GM23338 (cell line): ENCODE data around the gene TENM4. TPM values are rescaled to one million over a fixed set of nuclear protein-coding genes. Genes with fewer than 3 reads are reported as not detected.

ENCODE experiments used
- ATAC-seq: fragments of 200-7000 bp; cut with Tn5 transposase; 3 replicates; pipeline ENCODE4 v1.9.1; 2020
- DNase-seq: peaks from one replicate; pipeline ENCODE4 v3.0.0-alpha.2; 2015; ENCODE audit warnings: low spot score
- H2AFZ ChIP-seq: fragments of 200-600 bp; sonication (generic); 2 replicates; pipeline ENCODE4 v1.8.0; 2016; ENCODE audit warnings: antibody characterized with exemption, mild to moderate bottlenecking, moderate library complexity
- H3F3A ChIP-seq: fragments of 200-600 bp; sonication (generic); replicated peaks from 2 replicates; pipeline ENCODE4 v1.8.0; 2017; ENCODE audit warnings: antibody characterized with exemption, mixed run types, low read depth
- H3K27ac ChIP-seq: fragments of 200-600 bp; sonication (generic); 2 replicates; pipeline ENCODE4 v1.6.1; 2016; ENCODE audit warnings: low read depth
- H3K27me3 ChIP-seq: fragments of 200-600 bp; sonication (generic); 2 replicates; pipeline ENCODE4 v1.8.0; 2016; ENCODE audit warnings: mild to moderate bottlenecking, mixed run types, moderate library complexity; ENCODE audit not compliant: insufficient read depth
- H3K36me3 ChIP-seq: fragments of 200-600 bp; sonication (generic); 2 replicates; pipeline ENCODE4 v1.8.0; 2016; ENCODE audit warnings: mild to moderate bottlenecking; ENCODE audit not compliant: insufficient read depth
- H3K4me1 ChIP-seq: fragments of 200-600 bp; sonication (generic); 2 replicates; pipeline ENCODE4 v1.8.0; 2016; ENCODE audit warnings: mild to moderate bottlenecking, moderate library complexity; ENCODE audit not compliant: insufficient read depth
- H3K4me2 ChIP-seq: fragments of 200-600 bp; sonication (generic); 2 replicates; pipeline ENCODE4 v1.7.1; 2017; ENCODE audit warnings: mixed run types
- H3K4me3 ChIP-seq: fragments of 200-600 bp; sonication (generic); 2 replicates; pipeline ENCODE4 v1.6.1; 2016; ENCODE audit warnings: mixed run types
- H3K79me2 ChIP-seq: fragments of 200-600 bp; sonication (generic); replicated peaks from 2 replicates; pipeline ENCODE4 v1.8.0; 2017; ENCODE audit warnings: mild to moderate bottlenecking; ENCODE audit not compliant: insufficient read depth
- H3K9me2 ChIP-seq: fragments of 200-600 bp; sonication (generic); 2 replicates; pipeline ENCODE4 v1.8.0; 2017; ENCODE audit not compliant: insufficient read depth
- H4K20me1 ChIP-seq: fragments of 200-600 bp; sonication (generic); replicated peaks from 2 replicates; pipeline ENCODE4 v1.8.0; 2017; ENCODE audit warnings: mild to moderate bottlenecking; ENCODE audit not compliant: insufficient read depth
- H3K27ac Mint-ChIP-seq: 2 replicates; pipeline ENCODE4 v1.8.0; 2020; ENCODE audit warnings: inconsistent platforms, mild to moderate bottlenecking, moderate library complexity, mixed read lengths
- H3K27me3 Mint-ChIP-seq: 3 replicates; pipeline ENCODE4 v1.8.0; 2022; ENCODE audit warnings: low read depth, mild to moderate bottlenecking, moderate library complexity, mixed read lengths, inconsistent platforms; ENCODE audit not compliant: insufficient read depth, poor library complexity
- H3K36me3 Mint-ChIP-seq: 3 replicates; pipeline ENCODE4 v1.8.0; 2021; ENCODE audit warnings: low read depth, mild to moderate bottlenecking, inconsistent platforms, moderate library complexity, mixed read lengths
- H3K4me1 Mint-ChIP-seq: 3 replicates; pipeline ENCODE4 v1.8.0; 2020; ENCODE audit warnings: mild to moderate bottlenecking, inconsistent platforms, mixed read lengths
- H3K4me3 Mint-ChIP-seq: 3 replicates; pipeline ENCODE4 v1.8.0; 2021; ENCODE audit warnings: moderate library complexity, mild to moderate bottlenecking, inconsistent platforms, mixed read lengths
- H3K9me3 Mint-ChIP-seq: 3 replicates; pipeline ENCODE4 v1.8.0; 2020; ENCODE audit warnings: moderate library complexity, mild to moderate bottlenecking, inconsistent platforms, mixed read lengths
- CREB1 ChIP-seq: fragments of 250-450 bp; sonication (Bioruptor Pico); IDR thresholded peaks from 2 replicates; pipeline ENCODE4 v1.5.0; 2020; ENCODE audit warnings: low read depth, mild to moderate bottlenecking, moderate library complexity
- CTCF ChIP-seq, 2 experiments: fragments of 200-600 bp in 1 of 2; sonication (generic) in 1 of 2; conservative IDR thresholded peaks; 2 replicates each; pipeline versions ENCODE4 v1.5.1 to v1.6.1; 2016 to 2017; ENCODE audit warnings: antibody characterized with exemption in 2 of 2, low read depth in 2 of 2, mild to moderate bottlenecking in 2 of 2, moderate library complexity in 1 of 2
- ETS1 ChIP-seq: IDR thresholded peaks from 2 replicates; pipeline ENCODE4 v1.6.1; 2016; ENCODE audit warnings: antibody characterized with exemption
- EZH2 ChIP-seq: fragments of 200-600 bp; sonication (generic); IDR thresholded peaks from one replicate; pipeline ENCODE4 v1.8.0; 2017; ENCODE audit warnings: antibody characterized with exemption, mild to moderate bottlenecking, low read depth; ENCODE audit not compliant: unreplicated experiment
- EZH2phosphoT487 ChIP-seq: fragments of 200-600 bp; sonication (generic); IDR thresholded peaks from one replicate; pipeline ENCODE4 v1.8.1; 2018; ENCODE audit warnings: antibody characterized with exemption; ENCODE audit not compliant: unreplicated experiment
- NANOG ChIP-seq: IDR thresholded peaks from 2 replicates; pipeline ENCODE4 v1.6.1; 2016; ENCODE audit warnings: antibody characterized with exemption, borderline replicate concordance
- STAT1 ChIP-seq: IDR thresholded peaks from one replicate; pipeline ENCODE4 v1.6.1; 2016; ENCODE audit warnings: antibody characterized with exemption; ENCODE audit not compliant: unreplicated experiment
- ZNF114 ChIP-seq: fragments of 250-450 bp; sonication (Bioruptor Pico); IDR thresholded peaks from 2 replicates; pipeline ENCODE4 v1.5.0; 2020; ENCODE audit warnings: mild to moderate bottlenecking, moderate library complexity
- ZNF331 ChIP-seq: fragments of 250-450 bp; sonication (Bioruptor Pico); IDR thresholded peaks from 2 replicates; pipeline ENCODE4 v1.5.0; 2020; ENCODE audit warnings: low read depth, mild to moderate bottlenecking, moderate library complexity
- ZNF462 ChIP-seq: fragments of 250-450 bp; sonication (Bioruptor Pico); IDR thresholded peaks from 2 replicates; pipeline ENCODE4 v1.5.0; 2020; ENCODE audit warnings: mild to moderate bottlenecking, moderate library complexity
- polyA plus RNA-seq: library from polyadenylated mRNA; unstranded; fragments of >200 nt; fragmentation: Nextera tagmentation; extraction: Ambion mirVana; gene quantifications from 2 replicates; pipeline ENCODE4 v1.2.1, GENCODE V29; 2016
- total RNA-seq: library from RNA; depleted of rRNA; stranded (reverse); fragments of >200 nt; shearing (Covaris generic); gene quantifications from 2 replicates; pipeline ENCODE4 v1.2.3, GENCODE V29; 2014

Gene TENM4
- total and polyA plus RNA-seq, 2 experiments from 2014 or later: 7.3 TPM

- TF ChIP-seq ZNF331 (no peak), CTCF (conservative IDR thresholded peaks at IDR 0.05; ENCODE audit: low read depth in 2 of 2) (no peak), NANOG (no peak), EZH2phosphoT487 (no peak), ETS1 (no peak), ZNF114 (CRISPR knock-in tag) (no peak), CREB1 (CRISPR knock-in tag) (no peak)
Measured at GRCh38 chr11:78706551-78706950, 734.3 kb downstream of the TENM4 start (continued).

DNA sequence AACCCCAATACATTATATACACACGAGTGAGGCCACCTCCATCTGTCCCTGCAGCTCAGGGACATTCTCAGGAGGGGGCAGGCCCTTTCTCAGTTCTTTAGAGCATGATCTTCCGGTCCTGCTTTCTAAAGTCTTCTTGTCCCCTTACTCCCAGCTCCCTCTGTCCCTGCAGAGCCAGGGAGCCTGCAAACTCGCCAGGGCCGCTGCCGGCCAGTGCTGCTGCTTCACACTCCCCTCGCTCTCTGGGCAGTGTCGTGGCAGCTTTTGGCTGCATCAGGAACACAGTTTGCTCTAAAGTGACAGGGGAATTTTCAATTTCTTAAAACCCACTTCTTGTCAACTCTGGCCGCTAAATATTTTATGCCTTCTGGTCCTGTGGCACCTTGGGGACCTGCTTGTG is 736.0 kb downstream of the TENM4 start:
- ATAC-seq: no peak
- TF ChIP-seq CTCF (conservative IDR thresholded peaks at IDR 0.05; ENCODE audit: low read depth in 2 of 2): no peak
- TF ChIP-seq ETS1: no peak
- TF ChIP-seq STAT1: no peak
- no peak for TF ChIP-seq EZH2phosphoT487
- TF ChIP-seq EZH2: no peak
- no peak for TF ChIP-seq ZNF462 (CRISPR knock-in tag)
- TF ChIP-seq ZNF331: no peak
- H3K4me1 ChIP-seq: no peaks in the 10 kb centered on the region
- no peaks in the 10 kb centered on the region for H4K20me1 ChIP-seq
- no peak overlapping the region for H3K4me2 ChIP-seq
- H3K79me2 ChIP-seq: no peaks in the 10 kb centered on the region
- Mint-ChIP-seq H3K36me3 (no peaks in the 10 kb centered on the region; the same call in 2 of the 3 replicates), H3K27me3 (peaks cover 3% of the 10 kb centered on the region), H3K9me3 (no peaks in the 10 kb centered on the region), H3K4me1 (no peaks in the 10 kb centered on the region), H3K27ac (no peak overlapping the region), H3K4me3 (no peak overlapping the region)
- H2AFZ ChIP-seq: no peak overlapping the region
- no peaks in the 10 kb centered on the region for H3F3A ChIP-seq
- no peak for DNase-seq
- no peaks in the 10 kb centered on the region for H3K27me3 ChIP-seq
- H3K36me3 ChIP-seq: no peaks in the 10 kb centered on the region
- H3K9me2 ChIP-seq: peaks cover 3% of the 10 kb centered on the region; the same call in 1 of the 2 replicates
- no peak overlapping the region for H3K4me3 ChIP-seq
- H3K27ac ChIP-seq: no peak overlapping the region
